Cardiac fibroblast (primary cell): ENCODE measurements around the gene PLA2G7.

Experiments
- DNase-seq, 2 donors: peaks; one replicate each; pipeline versions ENCODE4 v3.0.0 to v3.0.0-alpha.2; 2010; ENCODE audit warnings: low read depth in 2 of 2
- H3K4me3 ChIP-seq, 2 donors: replicated peaks in 1 of 2; 1 replicate in 1 of 2; 2 replicates in 1 of 2; pipeline ENCODE4 v1.5.1; 2011; ENCODE audit warnings: low read depth in 2 of 2, low read length in 2 of 2, mild to moderate bottlenecking in 2 of 2, moderate library complexity in 1 of 2
- TF ChIP-seq, protein P1 (sequence below): IDR thresholded peaks from one replicate; pipeline ENCODE4 v1.5.1; 2011; ENCODE audit warnings: low read depth, mild to moderate bottlenecking, low read length, inconsistent platforms

Gene PLA2G7

DNA sequence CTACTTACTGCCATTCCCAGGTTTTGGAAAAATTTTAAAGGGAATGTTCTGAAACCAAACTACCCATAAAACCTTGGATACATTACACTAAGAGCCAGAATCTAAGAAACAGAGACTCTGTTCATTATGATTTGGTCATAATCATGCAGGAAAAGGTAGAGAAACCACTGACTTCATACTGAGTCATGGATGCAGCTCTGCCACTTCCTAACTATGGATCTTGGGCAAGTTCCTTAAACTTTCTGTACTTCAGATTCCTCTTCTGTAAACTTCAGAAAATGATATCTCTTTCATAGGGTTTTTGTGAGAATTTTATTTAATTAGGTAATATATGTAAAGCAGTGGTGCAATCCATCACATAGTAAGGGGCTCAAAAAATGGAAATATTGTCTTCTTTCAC lies 20.0 kb downstream of the PLA2G7 start:
- DNase-seq: peak in 1 of 2 donors; percentile 17
- no peak overlapping the region for H3K4me3 ChIP-seq
- TF ChIP-seq, protein P1, sequence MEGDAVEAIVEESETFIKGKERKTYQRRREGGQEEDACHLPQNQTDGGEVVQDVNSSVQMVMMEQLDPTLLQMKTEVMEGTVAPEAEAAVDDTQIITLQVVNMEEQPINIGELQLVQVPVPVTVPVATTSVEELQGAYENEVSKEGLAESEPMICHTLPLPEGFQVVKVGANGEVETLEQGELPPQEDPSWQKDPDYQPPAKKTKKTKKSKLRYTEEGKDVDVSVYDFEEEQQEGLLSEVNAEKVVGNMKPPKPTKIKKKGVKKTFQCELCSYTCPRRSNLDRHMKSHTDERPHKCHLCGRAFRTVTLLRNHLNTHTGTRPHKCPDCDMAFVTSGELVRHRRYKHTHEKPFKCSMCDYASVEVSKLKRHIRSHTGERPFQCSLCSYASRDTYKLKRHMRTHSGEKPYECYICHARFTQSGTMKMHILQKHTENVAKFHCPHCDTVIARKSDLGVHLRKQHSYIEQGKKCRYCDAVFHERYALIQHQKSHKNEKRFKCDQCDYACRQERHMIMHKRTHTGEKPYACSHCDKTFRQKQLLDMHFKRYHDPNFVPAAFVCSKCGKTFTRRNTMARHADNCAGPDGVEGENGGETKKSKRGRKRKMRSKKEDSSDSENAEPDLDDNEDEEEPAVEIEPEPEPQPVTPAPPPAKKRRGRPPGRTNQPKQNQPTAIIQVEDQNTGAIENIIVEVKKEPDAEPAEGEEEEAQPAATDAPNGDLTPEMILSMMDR: no peak

DNA sequence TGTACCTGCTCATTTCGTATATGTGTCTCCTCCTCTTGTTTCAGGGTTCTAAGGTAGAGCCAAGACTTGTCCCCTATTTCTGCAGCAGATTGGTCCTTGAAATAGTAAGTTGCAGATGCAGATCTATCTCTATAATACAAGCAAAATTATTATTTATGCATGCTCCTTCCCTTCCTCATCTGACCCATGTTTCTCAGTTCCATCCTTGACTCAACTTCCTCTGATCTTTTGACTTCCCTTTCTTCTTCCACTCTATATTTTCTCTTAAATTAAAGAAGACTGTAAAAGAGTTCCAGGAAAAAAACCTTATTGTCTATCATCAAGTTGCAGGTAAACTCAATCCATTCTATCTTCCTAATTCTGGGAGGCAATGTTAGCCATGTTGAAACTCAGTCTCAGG lies 23.7 kb downstream of the PLA2G7 start:
- DNase-seq: no peak

DNA sequence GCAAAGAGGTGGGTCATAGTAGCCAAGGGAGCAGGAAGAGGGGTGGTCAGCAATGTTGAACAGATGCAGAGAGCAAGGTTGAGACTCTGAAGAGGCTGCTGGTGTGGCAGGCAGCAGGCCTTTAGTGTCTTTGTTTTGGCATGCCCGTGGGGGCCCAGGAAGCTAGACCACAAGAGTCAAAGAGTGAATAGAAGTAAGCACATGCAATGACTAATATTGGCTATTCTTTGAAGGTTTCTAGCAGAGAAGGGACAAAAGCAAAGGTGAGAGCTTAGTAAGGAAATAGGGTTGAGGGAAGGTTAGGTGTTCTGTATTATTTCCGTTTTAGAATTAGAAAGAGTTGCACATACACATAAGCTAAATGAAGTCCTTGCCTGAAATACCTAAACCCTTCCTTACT lies 28.7 kb downstream of the PLA2G7 start:
- no peak for DNase-seq
- TF ChIP-seq, protein P1: no peak
- H3K4me3 ChIP-seq: no peak overlapping the region

More for the DNA sequence above, 23.7 kb downstream of the PLA2G7 start:
- TF ChIP-seq, protein P1: no peak
- no peak overlapping the region for H3K4me3 ChIP-seq

DNA sequence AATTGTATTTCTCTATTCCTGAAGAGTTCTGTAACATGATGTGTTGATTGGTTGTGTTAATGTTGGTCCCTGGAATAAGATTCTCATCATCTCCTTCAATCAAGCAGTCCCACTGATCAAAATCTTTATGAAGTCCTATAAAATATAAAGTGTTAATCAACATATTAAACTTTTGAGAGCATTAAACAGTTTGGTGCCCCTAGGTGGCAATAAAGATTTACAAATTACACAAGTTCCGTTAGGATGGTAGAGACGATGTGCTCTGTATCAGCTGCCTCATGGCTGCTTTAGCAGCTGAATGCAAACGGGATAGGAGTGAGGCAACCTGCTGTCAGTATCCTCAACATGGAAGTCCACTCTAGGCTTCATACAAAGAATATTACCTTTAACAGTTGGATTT lies 30.6 kb downstream of the PLA2G7 start:
- DNase-seq: peak; percentile 43 to 57
- TF ChIP-seq, protein P1: no peak
- H3K4me3 ChIP-seq: no peak overlapping the region

DNA sequence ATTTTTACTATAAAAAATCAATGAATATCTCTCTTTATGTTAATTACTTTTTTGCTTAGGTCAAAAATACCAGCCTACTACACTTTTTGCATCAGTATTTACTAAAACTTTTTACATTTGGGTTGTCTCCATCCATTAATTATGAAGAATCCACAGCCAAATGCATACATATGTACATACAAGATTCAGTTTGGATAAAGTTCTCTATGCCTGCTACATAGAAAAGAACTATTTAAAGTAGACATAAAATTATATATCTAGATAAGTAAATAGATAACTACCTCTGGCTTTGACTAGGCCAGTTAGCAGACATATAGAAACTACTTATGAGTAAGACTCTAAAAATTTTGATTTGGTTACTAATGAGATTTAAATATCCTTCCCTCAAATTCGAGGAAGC lies 35.2 kb downstream of the PLA2G7 start:
- TF ChIP-seq, protein P1: no peak
- no peak for DNase-seq
- H3K4me3 ChIP-seq: no peak overlapping the region

DNA sequence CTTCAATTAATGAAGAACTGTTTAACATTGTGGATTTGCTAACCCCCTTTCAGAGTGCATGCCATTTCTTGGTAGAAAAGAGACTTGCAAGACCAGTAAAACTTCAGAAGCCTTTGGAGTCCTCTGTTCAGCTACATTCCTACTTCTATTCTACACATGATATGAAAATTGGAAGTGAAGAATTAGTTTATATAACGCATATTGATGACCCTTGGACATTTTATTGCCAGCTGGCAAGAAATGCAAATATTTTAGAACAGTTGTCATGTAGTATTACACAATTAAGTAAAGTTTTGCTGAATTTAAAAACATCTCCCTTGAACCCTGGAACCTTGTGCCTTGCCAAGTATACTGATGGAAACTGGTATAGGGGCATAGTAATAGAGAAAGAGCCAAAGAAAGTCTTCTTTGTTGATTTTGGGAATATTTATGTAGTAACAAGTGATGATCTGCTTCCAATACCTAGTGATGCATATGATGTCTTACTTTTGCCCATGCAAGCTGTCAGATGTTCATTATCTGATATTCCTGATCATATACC lies 44.2 kb downstream of the PLA2G7 start:
- H3K4me3 ChIP-seq: no peak overlapping the region
- no peak for DNase-seq
- TF ChIP-seq, protein P1: no peak

DNA sequence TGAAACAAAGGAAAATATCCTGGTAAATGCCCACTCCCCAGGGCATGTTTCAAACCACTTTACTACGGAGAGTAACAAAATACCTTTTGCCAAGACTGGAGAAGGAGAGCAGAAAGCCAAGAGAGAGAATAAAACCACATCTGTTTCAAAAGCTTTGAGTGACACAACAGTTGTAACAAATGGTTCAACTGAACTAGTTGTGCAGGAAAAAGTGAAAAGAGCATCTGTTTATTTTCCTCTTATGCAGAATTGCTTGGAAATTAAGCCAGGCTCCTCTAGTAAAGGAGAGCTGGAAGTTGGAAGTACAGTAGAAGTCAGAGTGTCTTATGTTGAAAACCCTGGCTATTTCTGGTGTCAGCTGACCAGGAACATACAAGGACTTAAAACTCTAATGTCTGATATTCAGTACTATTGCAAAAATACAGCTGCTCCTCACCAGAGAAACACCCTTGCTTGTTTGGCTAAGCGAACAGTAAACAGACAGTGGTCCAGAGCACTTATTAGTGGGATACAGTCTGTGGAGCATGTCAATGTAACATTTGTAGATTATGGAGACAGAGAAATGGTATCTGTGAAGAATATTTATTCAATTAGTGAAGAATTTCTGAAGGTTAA lies 44.9 kb downstream of the PLA2G7 start:
- H3K4me3 ChIP-seq: no peak overlapping the region
- TF ChIP-seq, protein P1: no peak
- no peak for DNase-seq
